SK-N-MC (cell line): ENCODE data around the gene PDK3.

Experiments used
- EZH2 ChIP-seq: fragments of 200-600 bp; sonication (generic); IDR thresholded peaks from one replicate; pipeline ENCODE4 v1.6.1; 2017; ENCODE audit warnings: antibody characterized with exemption
- FOXP2 ChIP-seq: optimal IDR thresholded peaks from 2 replicates; pipeline ENCODE3; 2011; ENCODE audit warnings: mild to moderate bottlenecking, moderate library complexity; ENCODE audit not compliant: insufficient read depth; ENCODE audit errors: extremely low read length, control extremely low read depth
- POLR2AphosphoS5 ChIP-seq: IDR thresholded peaks from 2 replicates; pipeline ENCODE4 v1.6.1; 2012; ENCODE audit warnings: mild to moderate bottlenecking, low read depth, low read length, borderline replicate concordance

DNA sequence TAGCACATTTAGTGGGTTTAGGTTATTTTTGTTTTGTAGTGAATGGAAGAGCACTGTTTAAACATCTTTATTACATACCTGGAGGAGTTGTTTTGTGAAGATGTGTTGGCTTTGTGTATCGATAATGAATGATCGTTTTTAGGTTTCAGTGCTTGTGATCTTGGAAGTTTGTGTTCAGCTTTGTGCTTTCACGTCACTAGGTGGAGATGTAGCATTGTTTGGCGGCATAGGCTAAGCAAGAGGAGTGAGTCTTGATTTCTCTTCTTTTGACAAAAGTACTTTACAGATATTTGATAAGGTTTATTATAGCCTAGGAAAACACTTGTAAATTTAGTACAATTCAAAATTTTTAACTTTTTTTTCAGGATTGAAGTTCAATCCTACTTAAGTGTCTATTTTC is 50.4 kb downstream of the PDK3 start:
- TF ChIP-seq POLR2AphosphoS5 (no peak), EZH2 (no peak), FOXP2 (no peak)
